Duodenal mucosa (tissue), 2 donors: ENCODE data around the gene KIF15.

Source experiments
- H3K27ac ChIP-seq: one replicate; pipeline ENCODE4 v1.7.0; 2013; ENCODE audit warnings: low read depth, low read length
- H3K27me3 ChIP-seq, 2 donors: one replicate each; pipeline ENCODE4 v1.7.0; 2013; ENCODE audit warnings: low read length in 2 of 2, control low read depth in 1 of 2; ENCODE audit not compliant: insufficient read depth in 2 of 2, control insufficient read depth in 1 of 2
- H3K36me3 ChIP-seq, 2 donors: one replicate each; pipeline ENCODE4 v1.7.0; 2013; ENCODE audit warnings: low read length in 2 of 2, control low read depth in 1 of 2; ENCODE audit not compliant: insufficient read depth in 2 of 2, control insufficient read depth in 1 of 2
- H3K4me1 ChIP-seq, 2 donors: one replicate each; pipeline ENCODE4 v1.7.0; 2013; ENCODE audit warnings: low read length in 2 of 2, control low read depth in 1 of 2; ENCODE audit not compliant: insufficient read depth in 2 of 2, control insufficient read depth in 1 of 2
- H3K4me3 ChIP-seq, 2 donors: one replicate each; pipeline ENCODE4 v1.7.0; 2013; ENCODE audit warnings: low read length in 2 of 2, low read depth in 1 of 2
- H3K9ac ChIP-seq, 2 donors: one replicate each; pipeline ENCODE4 v1.7.0; 2013; ENCODE audit warnings: low read length in 2 of 2, low read depth in 1 of 2
- H3K9me3 ChIP-seq, 2 donors: one replicate each; pipeline ENCODE4 v1.7.0; 2013; ENCODE audit warnings: low read length in 2 of 2, control low read depth in 1 of 2; ENCODE audit not compliant: control insufficient read depth in 1 of 2

Gene KIF15

GRCh38 chr3:44877333-44877732 is 115.7 kb downstream of the KIF15 start:
- H3K4me3 ChIP-seq = no peak overlapping the region
- no peak overlapping the region for H3K27ac ChIP-seq
- peaks cover 0 to 2% of the 10 kb centered on the region in 2 donors for H3K27me3 ChIP-seq
- no peaks in the 10 kb centered on the region for H3K36me3 ChIP-seq
- H3K9me3 ChIP-seq = no peaks in the 10 kb centered on the region
- H3K9ac ChIP-seq = no peak overlapping the region
- no peaks in the 10 kb centered on the region for H3K4me1 ChIP-seq

GRCh38 chr3:44880284-44880683 is 118.7 kb downstream of the KIF15 start:
- H3K27me3 ChIP-seq = peaks cover 2 to 3% of the 10 kb centered on the region in 2 donors
- no peak overlapping the region for H3K27ac ChIP-seq
- H3K9me3 ChIP-seq = peaks cover 0 to 4% of the 10 kb centered on the region in 2 donors
- H3K9ac ChIP-seq = no peak overlapping the region
- H3K36me3 ChIP-seq = no peaks in the 10 kb centered on the region
- no peaks in the 10 kb centered on the region for H3K4me1 ChIP-seq
- no peak overlapping the region for H3K4me3 ChIP-seq

- Histone ChIP-seq H3K4me1 (no peaks in the 10 kb centered on the region), H3K9me3 (peaks cover 0 to 4% of the 10 kb centered on the region in 2 donors), H3K36me3 (no peaks in the 10 kb centered on the region), H3K27ac (no peak overlapping the region), H3K9ac (no peak overlapping the region), H3K27me3 (peaks cover 2 to 7% of the 10 kb centered on the region in 2 donors), H3K4me3 (no peak overlapping the region)
These were observed 121.8 kb downstream of the KIF15 start for GRCh38 chr3:44883213-44883955.

GRCh38 chr3:44883999-44884431 is 122.4 kb downstream of the KIF15 start:
- H3K9me3 ChIP-seq = peaks cover 0 to 4% of the 10 kb centered on the region in 2 donors
- H3K4me3 ChIP-seq = no peak overlapping the region
- no peaks in the 10 kb centered on the region for H3K36me3 ChIP-seq
- peaks cover 2 to 7% of the 10 kb centered on the region in 2 donors for H3K27me3 ChIP-seq
- H3K27ac ChIP-seq = no peak overlapping the region
- H3K9ac ChIP-seq = no peak overlapping the region
- H3K4me1 ChIP-seq = no peaks in the 10 kb centered on the region

- H3K9me3 ChIP-seq = peaks cover 0 to 4% of the 10 kb centered on the region in 2 donors
- H3K36me3 ChIP-seq = no peaks in the 10 kb centered on the region
- no peak overlapping the region for H3K4me3 ChIP-seq
- H3K9ac ChIP-seq = no peak overlapping the region
- H3K27ac ChIP-seq = no peak overlapping the region
- H3K27me3 ChIP-seq = peaks cover 0 to 7% of the 10 kb centered on the region in 2 donors
- H3K4me1 ChIP-seq = no peaks in the 10 kb centered on the region
These were observed 124.0 kb downstream of the KIF15 start for GRCh38 chr3:44885618-44886017.

- Histone ChIP-seq H3K27ac (no peak overlapping the region), H3K4me1 (no peaks in the 10 kb centered on the region), H3K9me3 (peaks cover 0 to 4% of the 10 kb centered on the region in 2 donors), H3K4me3 (no peak overlapping the region), H3K27me3 (peaks cover 0 to 7% of the 10 kb centered on the region in 2 donors), H3K9ac (no peak overlapping the region), H3K36me3 (no peaks in the 10 kb centered on the region)
These were observed 125.0 kb downstream of the KIF15 start for GRCh38 chr3:44886561-44886960.

GRCh38 chr3:44887101-44887500 is 125.5 kb downstream of the KIF15 start:
- Histone ChIP-seq H3K4me1 (no peaks in the 10 kb centered on the region), H3K4me3 (no peak overlapping the region), H3K27me3 (peaks cover 0 to 7% of the 10 kb centered on the region in 2 donors), H3K27ac (no peak overlapping the region), H3K9me3 (peaks cover 0 to 4% of the 10 kb centered on the region in 2 donors), H3K9ac (no peak overlapping the region), H3K36me3 (no peaks in the 10 kb centered on the region)

- Histone ChIP-seq H3K9me3 (no peaks in the 10 kb centered on the region), H3K36me3 (no peaks in the 10 kb centered on the region), H3K27ac (no peak overlapping the region), H3K4me1 (no peaks in the 10 kb centered on the region), H3K4me3 (no peak overlapping the region), H3K27me3 (peaks cover 0 to 4% of the 10 kb centered on the region in 2 donors), H3K9ac (no peak overlapping the region)
These were observed 128.7 kb downstream of the KIF15 start for GRCh38 chr3:44890258-44890657.

GRCh38 chr3:44890852-44891251 is 129.3 kb downstream of the KIF15 start:
- Histone ChIP-seq H3K9ac (no peak overlapping the region), H3K27ac (no peak overlapping the region), H3K4me3 (no peak overlapping the region), H3K4me1 (no peaks in the 10 kb centered on the region), H3K36me3 (no peaks in the 10 kb centered on the region), H3K9me3 (no peaks in the 10 kb centered on the region), H3K27me3 (no peaks in the 10 kb centered on the region)

GRCh38 chr3:44892689-44893088 is 131.1 kb downstream of the KIF15 start:
- no peak overlapping the region for H3K9ac ChIP-seq
- no peaks in the 10 kb centered on the region for H3K9me3 ChIP-seq
- H3K4me1 ChIP-seq = no peaks in the 10 kb centered on the region
- H3K36me3 ChIP-seq = no peaks in the 10 kb centered on the region
- H3K27ac ChIP-seq = no peak overlapping the region
- no peaks in the 10 kb centered on the region for H3K27me3 ChIP-seq
- no peak overlapping the region for H3K4me3 ChIP-seq
